ENCODE data around the gene R3HDM4.

DNA sequence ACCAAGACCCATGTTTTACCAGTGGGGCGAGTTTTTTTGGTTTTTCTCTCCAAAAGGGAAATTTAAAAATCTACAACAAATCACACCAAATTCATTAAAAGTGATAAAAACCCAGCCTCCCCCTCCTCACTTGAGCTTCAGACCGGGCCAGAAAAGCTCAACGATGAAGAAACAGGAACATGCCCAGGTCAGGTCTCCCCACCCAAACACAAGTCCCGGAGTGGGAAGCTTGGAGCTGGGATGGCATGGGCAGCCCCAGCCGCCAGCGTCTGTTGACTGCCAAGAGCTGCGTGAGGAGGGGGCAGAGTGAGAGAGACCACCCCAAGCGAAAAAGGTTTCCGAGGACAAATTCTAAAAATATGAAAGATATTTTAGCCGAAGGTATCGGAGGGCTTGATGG is 16.0 kb downstream of the R3HDM4 start:
- no peak for TF ChIP-seq POLR2A (IDR thresholded peaks at IDR 0.05)
- TF ChIP-seq, protein P1, sequence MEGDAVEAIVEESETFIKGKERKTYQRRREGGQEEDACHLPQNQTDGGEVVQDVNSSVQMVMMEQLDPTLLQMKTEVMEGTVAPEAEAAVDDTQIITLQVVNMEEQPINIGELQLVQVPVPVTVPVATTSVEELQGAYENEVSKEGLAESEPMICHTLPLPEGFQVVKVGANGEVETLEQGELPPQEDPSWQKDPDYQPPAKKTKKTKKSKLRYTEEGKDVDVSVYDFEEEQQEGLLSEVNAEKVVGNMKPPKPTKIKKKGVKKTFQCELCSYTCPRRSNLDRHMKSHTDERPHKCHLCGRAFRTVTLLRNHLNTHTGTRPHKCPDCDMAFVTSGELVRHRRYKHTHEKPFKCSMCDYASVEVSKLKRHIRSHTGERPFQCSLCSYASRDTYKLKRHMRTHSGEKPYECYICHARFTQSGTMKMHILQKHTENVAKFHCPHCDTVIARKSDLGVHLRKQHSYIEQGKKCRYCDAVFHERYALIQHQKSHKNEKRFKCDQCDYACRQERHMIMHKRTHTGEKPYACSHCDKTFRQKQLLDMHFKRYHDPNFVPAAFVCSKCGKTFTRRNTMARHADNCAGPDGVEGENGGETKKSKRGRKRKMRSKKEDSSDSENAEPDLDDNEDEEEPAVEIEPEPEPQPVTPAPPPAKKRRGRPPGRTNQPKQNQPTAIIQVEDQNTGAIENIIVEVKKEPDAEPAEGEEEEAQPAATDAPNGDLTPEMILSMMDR (IDR thresholded peaks at IDR 0.05), result no peak
